ENCODE measurements around the gene NCBP1.

NCBP1 gene

GRCh38 chr9:97660847-97661246, 27.2 kb downstream of the NCBP1 start:
- H3K27ac ChIP-seq, result no peak overlapping the region
- TF ChIP-seq CTCF (conservative IDR thresholded peaks at IDR 0.05), result no peak

- no peak for TF ChIP-seq CTCF (conservative IDR thresholded peaks at IDR 0.05)
- no peak overlapping the region for H3K27ac ChIP-seq
Observed at GRCh38 chr9:97665742-97666141, 32.1 kb downstream of the NCBP1 start.

GRCh38 chr9:97666907-97667686, 33.5 kb downstream of the NCBP1 start:
- no peak for TF ChIP-seq CTCF (conservative IDR thresholded peaks at IDR 0.05)
- no peak overlapping the region for H3K27ac ChIP-seq

- no peak overlapping the region for H3K27ac ChIP-seq
Observed at GRCh38 chr9:97668485-97668884, 34.9 kb downstream of the NCBP1 start.

GRCh38 chr9:97670586-97670985, 37.0 kb downstream of the NCBP1 start:
- H3K27ac ChIP-seq, result no peak overlapping the region
- TF ChIP-seq CTCF (conservative IDR thresholded peaks at IDR 0.05), result no peak

More at GRCh38 chr9:97668485-97668884, 34.9 kb downstream of the NCBP1 start:
- TF ChIP-seq CTCF (conservative IDR thresholded peaks at IDR 0.05), result no peak

- H3K27ac ChIP-seq, result no peak overlapping the region
- TF ChIP-seq CTCF (conservative IDR thresholded peaks at IDR 0.05), result no peak
Observed at GRCh38 chr9:97672403-97672802, 38.8 kb downstream of the NCBP1 start.

- H3K27ac ChIP-seq, result no peak overlapping the region
- no peak for TF ChIP-seq CTCF (conservative IDR thresholded peaks at IDR 0.05)
Observed at GRCh38 chr9:97673922-97674321, 40.3 kb downstream of the NCBP1 start.

Measured in VCaP (cell line).